GM19463 (cell line): ENCODE measurements around the gene GANAB.
"Not testable (repeated sequence)": the region's sequence is repeated elsewhere in the genome, so short reads cannot be mapped to it uniquely, and the experiment has no call there.

Experiments used
- ATAC-seq: cut with Tn5 transposase; IDR thresholded peaks from one replicate; pipeline ENCODE4 v1.9.1; 2021; ENCODE audit warnings: mild to moderate bottlenecking, moderate library complexity; ENCODE audit not compliant: unreplicated experiment

Gene GANAB

DNA sequence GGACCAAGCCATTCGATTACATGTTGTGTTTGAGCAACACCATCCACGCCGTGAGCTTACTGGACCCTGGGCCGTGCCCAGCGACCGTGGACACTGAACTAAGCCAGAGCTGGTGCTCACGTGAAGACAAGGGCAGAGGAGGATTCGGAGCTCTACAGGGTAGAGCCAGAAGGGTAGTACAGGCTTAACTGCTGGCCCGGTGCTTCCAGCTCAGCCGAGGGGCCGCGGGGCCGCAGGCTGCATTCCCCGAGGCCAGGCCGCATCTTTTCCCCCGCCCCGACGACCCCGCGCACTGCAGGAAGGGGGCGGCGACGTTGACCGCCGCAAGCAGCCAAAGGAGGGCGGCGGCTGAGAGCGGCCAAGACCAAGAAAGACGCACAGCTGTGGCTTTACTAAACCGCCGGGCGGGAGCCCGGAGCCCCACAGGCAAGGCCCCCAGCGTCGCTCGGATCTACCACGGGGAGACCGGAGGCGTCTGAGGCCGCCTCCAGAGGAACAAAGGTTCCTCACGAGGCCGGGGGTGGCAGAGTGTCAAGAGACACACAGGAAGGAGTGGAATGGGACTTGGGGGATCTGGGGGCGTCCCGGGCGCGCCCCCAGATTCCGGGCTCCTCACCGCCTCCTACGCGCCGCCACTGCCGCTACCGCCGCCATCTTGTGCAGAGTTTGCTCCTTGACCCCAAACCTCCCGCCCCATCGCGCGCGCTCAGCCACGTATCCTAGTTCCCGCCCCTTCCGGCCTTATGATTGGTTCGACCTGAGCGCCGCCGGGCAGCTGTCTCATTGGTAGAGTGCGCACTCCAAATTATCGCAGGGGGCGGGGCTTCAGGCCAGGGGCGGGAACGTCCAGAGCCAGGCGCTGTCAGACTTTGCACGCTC is at the start of gene GANAB:
Gene GANAB (minus strand): TSS at position 668 of the 879 bp plus-strand sequence. CDS start 14 bp downstream, at position 654.
- peak; percentile 91 for ATAC-seq

DNA sequence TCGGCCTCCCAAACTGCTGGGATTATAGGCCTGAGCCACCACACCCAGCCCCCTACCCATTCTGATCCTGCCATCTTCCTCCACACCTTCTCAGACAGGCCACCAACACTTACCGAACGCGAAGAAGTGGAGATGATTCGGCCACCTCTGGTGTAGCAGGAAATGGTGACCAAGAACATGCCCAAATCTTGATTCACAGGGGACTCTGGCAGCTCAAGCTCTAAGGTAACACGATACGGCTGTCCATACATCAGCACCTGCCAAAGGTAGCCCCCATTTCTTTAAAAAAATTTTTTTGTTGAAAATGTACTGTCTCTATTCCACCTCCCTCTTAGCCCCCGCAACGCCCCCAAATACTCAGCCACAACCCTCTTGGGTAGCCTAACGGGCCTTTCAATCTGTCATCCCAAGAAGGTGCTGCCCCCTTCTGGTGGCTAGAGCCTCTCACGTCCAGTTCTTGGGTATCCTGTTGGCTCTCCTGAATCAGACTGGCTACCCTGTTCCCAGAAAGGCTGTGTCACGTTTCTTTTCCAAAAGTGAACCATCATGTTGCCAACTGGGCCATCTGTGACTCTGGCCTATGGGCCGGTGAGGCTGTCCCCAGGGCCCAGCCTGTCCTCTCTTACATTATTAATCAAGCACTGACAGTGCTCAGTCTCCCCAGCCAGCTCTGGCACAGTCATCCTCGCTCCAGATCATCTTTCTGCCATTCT is 48.2 kb upstream of the GANAB start:
- no peak for ATAC-seq

DNA sequence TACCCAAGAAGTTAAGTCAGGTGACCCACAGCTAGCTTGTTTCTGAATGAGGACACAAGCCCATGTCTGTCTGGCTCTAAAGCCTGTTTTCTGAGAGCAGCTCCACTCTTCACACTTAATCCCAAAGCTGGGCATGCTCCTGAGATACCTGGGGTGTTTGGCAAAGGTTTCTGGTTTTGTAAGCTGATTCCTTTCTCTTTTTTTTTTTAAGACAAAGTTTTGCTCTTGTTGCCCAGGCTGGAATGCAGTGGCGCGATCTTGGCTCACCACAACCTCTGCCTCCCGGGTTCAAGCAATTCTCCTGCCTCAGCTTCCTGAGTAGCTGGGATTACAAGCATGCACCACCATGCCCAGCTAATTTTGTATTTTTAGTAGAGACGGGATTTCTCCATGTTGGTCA is 47.2 kb upstream of the GANAB start:
- not testable (repeated sequence) for ATAC-seq

DNA sequence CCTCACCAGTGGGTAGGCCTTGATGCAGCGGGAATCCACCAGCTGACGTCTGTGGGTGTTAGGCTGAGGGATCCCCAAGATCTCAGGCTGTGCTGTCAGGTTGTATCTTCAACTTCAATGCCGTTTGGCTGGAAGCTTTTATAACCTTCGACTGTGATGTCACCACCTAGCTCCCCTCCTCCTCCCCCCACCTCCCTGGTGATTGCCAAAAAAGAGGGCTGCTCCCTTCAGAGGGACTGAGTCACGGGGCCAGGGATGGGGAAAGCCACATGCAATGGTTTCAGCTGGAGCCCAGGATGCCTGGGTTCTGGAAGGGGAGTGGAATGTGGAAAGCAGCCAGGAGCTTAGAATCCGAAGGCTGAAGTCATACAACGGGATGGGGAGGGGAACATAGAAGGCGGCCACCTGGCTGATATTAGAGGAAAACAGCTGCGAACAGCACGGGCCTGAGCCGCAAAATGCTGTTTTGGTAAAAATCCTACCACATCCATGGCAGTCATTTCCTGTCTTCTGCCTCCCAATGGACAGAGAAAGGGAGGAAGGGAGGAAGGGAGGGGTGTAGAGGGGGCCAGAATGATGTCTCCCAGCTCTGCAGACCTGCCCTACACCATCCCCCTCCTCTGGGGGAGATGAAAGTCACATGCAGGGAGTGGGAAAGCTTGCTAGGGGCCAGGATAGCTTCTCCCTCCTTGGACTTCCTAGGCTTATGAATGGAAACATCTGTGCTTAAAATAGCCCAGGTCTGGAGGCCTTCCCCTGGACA is 43.2 kb upstream of the GANAB start, which contains the start of gene LRRN4CL:
Gene LRRN4CL (minus strand): TSS at position 110 of the 763 bp plus-strand sequence. CDS start 1,022 bp downstream, outside the sequence.
- no peak for ATAC-seq

DNA sequence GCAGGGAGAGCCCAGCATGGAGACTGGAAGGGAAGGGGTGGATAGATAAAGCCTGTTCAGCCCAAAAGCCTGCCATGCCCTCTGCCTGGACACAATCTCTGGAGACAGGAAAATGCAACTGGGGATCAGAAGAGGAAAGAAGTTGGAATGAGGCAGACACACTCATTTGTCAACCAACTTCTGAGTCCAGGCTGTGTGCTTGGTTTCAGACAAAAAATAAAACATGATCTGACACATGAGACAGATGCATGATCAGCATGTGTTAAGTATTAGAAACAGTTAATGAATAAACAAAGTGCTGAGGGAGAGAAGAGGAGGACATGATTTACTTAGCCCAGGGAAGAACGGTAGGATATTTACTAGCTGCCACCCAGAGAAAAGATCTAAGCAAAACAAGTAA is 42.1 kb upstream of the GANAB start:
- ATAC-seq = no peak

DNA sequence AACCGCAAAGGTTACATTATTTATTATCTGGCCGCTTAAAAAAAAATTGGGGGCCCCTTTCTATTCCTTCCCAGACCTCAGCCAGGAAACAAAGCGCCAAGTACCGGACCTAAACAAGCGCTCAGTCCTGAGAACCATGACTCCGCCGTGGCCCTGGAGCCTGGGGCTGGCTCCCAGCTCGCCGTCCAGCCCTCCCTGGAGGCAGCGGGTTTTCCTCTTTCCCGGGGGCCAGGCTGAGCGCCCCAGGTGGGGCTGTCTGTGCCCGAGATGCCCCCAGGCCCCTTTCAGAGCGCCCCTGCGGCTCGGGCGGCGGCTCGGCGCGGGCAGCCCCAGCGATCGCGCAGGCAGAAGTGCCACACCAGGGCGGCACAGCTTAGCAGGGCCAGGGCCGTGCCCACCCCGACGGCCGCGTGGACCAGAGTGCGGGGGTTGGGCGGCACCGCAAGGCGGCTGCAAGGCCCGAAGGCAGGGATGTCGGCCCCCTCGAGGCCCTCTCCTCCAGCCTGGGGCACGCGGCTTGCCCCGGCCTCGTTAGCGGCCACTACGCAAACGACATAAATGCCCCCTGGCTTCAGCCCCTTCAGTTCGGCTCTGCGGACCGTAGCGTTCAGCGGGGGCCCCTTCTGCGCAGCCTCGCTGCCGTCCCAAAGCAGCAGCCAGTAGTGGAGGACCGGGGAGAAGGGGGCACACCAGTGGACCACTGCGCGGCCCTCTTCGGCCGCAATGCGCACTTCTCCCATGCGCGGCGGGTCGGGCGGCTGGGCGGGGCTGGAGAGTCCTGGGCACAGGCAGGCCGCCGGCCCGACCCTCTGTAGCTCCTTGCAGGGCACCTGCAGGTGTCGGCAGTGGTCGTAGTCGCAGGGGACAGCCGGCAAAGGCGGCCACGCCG is 41.3 kb upstream of the GANAB start:
- ATAC-seq = no peak

DNA sequence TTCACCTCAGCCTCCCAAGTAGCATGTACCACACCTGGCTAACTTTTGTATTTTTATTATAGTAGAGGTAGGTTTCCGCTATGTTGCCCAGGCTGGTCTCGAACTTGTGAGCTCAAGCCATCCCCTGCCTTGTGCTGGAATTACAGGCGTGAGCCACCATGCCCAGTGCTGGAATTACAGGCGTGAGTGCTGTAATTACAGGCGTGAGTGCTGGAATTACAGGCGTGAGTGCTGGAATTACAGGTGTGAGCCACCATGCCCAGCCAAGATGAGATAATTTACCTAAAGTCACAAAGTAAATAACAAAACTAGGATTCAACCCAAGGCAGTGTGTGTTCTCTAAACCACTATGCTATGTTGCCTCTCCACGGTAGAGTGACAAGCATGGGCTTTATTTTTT is 36.1 kb upstream of the GANAB start:
- ATAC-seq = no peak

DNA sequence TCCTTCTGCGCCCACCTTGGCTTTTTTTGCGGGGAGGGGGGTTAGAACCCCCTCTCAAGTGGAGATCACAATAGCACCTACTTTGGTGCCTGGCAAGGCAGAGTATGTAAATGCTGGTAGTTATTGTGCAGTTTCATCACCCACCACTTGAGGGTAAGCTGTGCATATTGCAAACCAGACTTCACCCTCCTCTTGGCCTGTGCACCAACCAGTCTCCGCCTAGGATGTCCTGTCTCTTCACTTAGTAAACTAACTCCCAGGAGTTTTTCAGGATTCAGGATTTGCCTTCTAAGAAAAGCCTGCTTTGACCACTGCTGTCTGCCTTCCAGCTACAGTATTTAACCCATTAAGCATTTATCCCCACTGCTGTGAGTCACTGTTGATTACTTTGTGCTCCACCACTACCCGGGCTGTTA is 34.4 kb upstream of the GANAB start:
- no peak for ATAC-seq

DNA sequence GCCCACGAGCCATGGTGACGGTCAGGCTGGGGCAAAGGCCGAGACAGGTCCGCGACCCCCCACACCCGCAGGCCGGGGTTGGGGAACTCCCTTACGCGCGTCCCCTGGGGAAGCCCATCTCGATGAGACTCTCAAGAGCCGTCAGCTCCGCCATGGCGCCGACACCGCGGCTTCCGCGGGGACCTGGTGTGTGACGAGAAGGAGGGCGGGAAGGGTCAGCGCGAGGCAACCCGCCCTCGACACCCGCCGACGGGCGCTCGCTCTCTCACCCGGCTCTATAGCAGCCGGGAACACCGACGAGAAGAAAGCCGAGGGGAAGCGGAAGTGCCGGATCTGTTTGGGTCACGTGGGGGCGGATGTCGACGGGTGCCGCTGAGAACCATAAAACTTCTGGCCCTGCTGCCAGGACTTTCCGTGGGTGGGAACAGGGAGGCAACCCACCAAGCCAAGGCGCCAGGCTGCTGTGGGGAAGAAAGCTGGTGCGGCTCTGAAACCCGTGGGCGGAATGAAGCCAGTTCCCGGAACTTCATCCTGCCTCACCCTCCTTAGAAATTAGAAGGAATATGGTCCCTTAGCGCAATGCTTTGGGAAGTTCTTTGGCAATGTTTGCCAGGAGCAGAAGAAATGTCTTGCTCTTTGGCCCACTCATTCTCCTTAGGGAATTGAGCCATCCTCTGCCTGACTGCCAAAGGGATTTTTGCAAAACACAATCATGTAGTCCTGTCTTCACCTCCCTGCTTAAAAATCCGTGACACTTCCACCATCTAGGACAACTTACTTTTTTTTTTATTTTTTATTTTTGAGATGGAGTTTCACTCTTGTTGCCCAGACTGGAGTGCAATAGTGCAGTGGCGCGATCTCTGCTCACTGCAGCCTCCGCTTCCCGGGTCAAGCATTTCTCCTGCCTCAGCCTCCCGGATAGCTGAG is 32.6 kb upstream of the GANAB start, which contains the start of gene UBXN1:
Gene UBXN1 (minus strand): TSS at position 304 of the 927 bp plus-strand sequence. CDS start 150 bp downstream, at position 154.
- ATAC-seq = no peak

DNA sequence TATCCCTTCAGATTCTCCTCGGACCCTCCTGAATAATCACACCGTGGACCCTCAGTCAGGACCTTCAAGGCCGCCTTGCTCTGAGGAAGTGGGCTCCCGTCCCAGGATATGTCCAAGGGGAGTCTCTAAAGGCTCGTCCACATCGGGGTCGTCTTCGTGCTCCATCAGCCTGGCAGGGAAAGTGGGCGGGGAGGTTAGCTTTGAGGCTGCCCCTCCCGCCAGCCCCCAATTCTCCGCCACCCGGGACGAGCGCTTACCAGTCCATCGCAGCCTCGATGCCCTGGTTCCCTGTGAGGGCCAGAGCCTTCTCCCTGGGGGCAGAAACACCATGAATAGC is 32.0 kb upstream of the GANAB start:
- no peak for ATAC-seq

DNA sequence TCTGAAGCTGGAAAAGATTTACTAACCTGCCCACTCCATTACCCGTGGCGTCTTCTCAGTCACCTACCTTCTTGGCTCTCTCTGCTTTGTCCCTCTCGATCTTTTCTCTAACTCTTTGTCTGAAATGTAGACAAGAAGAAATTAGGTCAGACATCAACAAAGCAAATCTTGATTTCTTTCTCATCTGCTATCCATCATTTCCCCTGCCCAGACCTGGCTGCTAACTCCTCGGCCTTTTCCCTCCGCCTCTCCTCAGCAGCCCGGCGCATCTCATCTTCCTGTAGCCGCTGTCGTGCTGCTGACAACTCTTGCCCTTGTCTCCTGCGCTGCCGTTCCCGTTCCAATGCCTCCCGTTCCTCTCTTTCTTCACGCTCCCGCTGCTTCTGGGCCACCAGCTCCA is 31.3 kb upstream of the GANAB start:
- no peak for ATAC-seq

DNA sequence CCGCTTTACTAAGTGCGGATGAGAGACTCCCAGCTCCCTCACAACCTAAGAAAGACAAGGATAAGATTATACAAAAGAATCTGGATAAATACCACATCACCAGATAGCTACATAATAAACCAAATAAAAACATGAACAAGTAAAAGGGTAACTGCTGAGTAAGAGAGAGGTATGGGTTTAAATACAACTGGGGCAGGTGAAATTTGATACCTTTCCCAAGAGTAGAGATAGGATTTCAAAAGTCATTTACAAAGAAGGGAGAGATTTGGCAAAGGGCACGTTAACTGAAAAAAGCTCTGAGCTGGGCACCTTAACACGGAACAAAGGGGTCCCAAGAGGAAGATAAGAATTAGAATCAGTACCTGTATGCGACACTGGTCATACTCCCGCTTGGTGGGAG is 30.7 kb upstream of the GANAB start:
- ATAC-seq = no peak

DNA sequence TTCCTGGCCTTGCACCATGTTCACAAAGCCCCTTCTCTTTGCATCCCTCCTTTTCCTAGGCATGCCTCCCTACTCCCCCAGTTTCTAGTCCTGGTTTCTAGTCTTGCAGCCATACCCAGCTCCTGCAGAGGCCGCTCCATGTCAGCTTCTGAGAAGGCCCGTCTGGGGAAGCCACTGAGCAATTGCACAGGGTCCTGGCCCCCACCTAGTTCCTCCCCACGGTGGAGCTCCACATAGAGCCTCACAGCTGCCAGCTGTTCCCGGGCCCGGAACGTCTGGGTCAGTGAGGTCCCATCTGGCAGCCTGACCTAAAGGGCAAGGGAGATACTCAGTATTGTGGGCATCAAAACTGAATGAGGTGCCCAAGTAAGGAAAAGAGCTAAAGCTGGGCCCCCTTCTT is 30.3 kb upstream of the GANAB start:
- no peak for ATAC-seq

DNA sequence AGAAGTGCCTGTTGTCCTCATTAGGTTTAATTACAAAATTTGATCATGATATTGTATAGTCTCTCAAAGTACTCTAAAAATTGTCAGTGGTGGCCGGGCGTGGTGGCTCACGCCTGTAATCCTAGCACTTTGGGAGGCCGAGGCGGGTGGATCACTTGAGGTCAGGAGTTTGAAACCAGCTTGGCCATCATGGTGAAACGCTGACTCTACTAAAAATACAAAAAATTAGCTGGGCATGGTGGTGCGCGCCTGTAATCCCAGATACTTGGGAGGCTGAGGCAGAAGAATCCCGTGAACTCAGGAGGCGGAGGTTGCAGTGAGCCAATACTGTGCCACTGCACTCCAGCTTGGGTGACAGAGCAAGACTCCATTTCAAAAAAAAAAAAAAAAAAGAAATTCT is 29.0 kb upstream of the GANAB start:
- not testable (repeated sequence) for ATAC-seq

DNA sequence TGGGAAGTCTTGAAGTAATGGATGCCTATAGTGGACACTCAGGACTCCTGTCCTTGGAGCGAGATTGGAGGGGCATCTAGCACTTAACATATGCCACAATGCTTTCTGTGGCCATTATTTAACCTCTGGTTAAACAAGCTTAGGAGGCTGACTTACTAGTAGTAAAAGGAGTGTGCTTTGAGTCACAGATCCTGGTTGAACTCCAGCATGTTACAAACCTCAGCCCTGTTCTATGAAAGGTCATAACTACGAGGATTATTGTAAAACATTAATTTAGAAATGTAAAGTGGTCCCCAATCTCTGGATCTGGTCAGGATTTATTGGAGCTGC is 26.7 kb upstream of the GANAB start:
- no peak for ATAC-seq

DNA sequence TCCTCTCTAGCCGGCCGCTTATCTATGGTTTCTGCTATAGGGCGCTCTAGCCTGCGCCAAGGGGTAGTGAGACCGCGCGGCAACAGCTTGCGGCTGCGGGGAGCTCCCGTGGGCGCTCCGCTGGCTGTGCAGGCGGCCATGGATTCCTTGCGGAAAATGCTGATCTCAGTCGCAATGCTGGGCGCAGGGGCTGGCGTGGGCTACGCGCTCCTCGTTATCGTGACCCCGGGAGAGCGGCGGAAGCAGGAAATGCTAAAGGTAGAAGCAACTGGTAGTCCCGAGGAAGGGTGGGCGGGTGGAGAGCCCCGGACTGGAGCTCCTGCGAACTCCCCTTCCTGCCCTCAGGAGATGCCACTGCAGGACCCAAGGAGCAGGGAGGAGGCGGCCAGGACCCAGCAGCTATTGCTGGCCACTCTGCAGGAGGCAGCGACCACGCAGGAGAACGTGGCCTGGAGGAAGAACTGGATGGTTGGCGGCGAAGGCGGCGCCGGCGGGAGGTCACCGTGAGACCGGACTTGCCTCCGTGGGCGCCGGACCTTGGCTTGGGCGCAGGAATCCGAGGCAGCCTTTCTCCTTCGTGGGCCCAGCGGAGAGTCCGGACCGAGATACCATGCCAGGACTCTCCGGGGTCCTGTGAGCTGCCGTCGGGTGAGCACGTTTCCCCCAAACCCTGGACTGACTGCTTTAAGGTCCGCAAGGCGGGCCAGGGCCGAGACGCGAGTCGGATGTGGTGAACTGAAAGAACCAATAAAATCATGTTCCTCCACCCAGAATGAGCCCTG is 25.4 kb upstream of the GANAB start, which contains the start of the genes LBHD1 and UQCC3:
Gene LBHD1 (minus strand): TSS at position 660 of the 782 bp plus-strand sequence. CDS start 2,236 bp downstream, outside the sequence.
Gene UQCC3 (plus strand): TSS at position 66 of the 782 bp plus-strand sequence. CDS start 73 bp downstream, at position 139.
- ATAC-seq = peak; percentile 61

DNA sequence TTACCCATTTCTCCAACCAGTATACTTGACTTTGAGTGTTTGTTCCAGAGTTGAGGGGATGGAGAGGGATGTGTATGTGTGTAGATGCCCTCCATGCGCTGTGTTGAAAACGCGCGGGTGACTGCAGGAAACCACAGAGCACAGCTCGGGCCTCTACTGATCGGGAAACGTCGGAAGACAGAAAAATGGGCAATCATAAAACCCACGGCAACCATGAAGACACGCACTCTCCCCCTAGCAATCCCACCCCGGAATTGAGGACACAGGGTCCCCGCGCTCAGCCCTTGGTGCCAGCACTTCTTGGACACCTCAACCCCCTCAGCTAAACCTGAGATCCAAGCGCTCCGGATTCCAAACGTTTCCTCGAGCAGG is 24.8 kb upstream of the GANAB start:
- peak; percentile 17 for ATAC-seq

DNA sequence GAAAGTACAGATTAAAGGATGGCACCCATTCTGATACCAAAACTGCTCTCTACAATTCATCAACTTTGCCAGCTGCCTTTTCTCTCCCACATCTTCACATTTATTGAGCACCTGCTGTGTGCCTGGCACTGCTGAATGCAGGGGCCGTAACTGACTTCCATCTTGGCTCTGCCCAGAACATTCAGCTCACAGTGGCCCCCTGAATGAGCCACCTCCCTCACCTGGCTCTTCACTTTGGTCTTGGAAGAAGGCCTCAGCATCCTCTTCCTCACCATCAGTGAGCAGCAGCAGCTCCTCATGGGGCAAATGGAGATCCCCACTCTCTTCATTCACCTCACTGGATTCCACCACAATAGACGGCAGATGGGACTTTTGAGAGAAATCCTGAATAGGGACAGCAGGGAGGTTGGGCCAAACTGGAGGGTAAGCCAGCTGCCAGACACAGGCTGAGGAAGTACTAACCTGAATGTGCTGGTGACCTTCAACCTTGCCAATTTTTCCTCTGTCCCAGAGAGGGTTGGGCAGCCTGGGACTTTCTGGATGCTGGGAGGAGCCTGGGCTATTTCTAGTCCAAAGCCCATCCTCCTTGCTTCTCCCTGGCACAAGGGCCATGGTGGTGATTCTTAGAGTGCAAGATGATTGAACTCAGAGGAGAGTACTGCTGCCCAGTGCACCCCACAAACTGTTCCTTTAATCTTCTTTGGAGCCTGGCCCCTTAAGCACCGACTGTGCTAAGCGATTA is 23.2 kb upstream of the GANAB start:
- no peak for ATAC-seq
